HG02623 (cell line): Measurements from ENCODE around the gene ERI3.

Experiments used
- ATAC-seq: cut with Tn5 transposase; IDR thresholded peaks from one replicate; pipeline ENCODE4 v1.9.1; 2021; ENCODE audit warnings: moderate library complexity; ENCODE audit not compliant: unreplicated experiment

ERI3 gene

GRCh38 chr1:44351289-44351688 is 3.8 kb downstream of the ERI3 start:
- no peak for ATAC-seq

DNA sequence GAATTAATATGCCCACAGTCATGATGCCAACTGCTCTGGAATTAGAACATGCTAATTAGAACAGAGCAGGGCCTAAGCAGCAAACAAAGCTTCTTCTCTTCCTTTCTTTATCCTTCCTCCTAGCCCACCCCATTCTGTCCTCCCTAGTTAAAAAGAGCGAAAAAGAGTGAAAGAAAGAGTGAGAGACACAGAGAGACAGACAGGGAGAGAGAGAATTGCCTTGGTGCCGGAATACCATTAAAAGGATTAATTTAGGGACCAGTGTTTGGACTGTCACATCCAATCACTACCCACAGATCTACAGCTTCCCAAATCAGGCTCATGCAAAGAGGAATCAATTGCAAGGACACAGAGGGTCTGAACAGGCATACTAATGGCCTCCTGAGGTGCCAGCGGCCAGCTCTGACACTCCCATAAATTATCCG is 7.0 kb downstream of the ERI3 start:
- no peak for ATAC-seq

DNA sequence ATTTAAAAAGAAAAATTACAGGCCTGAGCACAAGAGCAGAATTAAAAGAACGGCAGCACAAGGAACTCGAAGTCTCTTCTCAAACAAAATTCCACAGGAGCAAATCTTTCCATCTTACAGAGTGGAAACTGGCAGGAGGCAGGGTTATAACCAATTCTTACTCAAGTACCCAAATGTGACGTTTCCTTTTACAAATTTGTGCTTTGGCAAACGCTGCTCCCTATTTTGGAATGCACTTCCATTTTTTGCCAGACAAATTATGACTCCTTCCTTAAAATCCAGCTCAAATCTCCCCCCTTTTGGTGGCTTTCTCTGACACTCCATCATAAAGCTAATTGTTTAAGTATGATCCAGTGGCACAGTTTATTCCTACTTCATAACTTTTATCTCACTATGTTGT is 7.8 kb downstream of the ERI3 start:
- no peak for ATAC-seq

- ATAC-seq, result no peak
Measured at GRCh38 chr1:44346878-44347277, 8.2 kb downstream of the ERI3 start.

DNA sequence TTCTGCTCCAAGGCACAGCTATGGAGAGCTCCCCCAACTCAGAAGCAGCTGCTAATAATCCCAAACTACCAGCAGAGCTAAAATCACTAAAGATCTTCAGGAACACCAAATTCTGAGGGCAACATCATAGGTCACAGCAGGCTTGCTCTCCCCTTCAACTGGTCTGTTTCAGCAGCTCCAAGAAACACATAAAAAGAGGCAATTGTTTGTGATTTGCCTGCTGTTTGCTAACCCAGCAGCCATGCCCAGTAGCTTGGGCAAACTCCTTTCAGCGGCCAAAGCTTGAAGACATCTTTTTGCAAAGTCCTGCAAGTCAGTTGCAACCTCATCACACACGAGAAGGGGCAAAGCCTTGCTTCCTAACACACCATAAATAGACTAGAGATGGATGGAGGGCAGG is 8.9 kb downstream of the ERI3 start:
- no peak for ATAC-seq

DNA sequence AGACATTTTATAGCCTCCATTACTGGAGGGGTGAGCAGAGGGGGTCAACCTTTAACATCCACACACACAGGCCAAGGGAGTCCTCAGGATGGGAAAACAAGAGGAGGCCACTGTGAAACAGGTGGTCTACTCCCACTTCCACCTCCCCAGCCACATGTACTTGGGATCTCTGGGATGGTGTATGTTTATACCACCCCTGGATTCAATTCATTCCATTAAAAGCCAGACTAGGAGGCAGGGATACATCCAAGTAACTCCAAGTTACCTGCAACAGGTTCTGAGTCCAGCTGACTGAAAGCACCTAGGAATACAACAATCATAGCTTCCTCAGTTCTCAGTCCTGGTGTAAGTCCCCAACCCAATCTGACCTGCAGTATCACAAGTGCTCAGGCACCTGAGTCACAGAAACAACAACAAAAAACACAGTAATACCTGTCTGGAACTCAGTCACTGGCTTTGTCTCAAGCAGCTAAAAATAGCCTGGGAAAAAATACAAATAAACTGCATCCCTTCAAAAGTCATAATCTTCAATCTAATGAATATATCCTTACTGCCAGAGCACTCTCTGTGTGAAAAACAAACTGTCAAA is 9.8 kb downstream of the ERI3 start:
- no peak for ATAC-seq

- ATAC-seq, result no peak
Measured at GRCh38 chr1:44339731-44340130, 15.3 kb downstream of the ERI3 start.

- ATAC-seq, result no peak
Measured at GRCh38 chr1:44338136-44338535, 16.9 kb downstream of the ERI3 start.

DNA sequence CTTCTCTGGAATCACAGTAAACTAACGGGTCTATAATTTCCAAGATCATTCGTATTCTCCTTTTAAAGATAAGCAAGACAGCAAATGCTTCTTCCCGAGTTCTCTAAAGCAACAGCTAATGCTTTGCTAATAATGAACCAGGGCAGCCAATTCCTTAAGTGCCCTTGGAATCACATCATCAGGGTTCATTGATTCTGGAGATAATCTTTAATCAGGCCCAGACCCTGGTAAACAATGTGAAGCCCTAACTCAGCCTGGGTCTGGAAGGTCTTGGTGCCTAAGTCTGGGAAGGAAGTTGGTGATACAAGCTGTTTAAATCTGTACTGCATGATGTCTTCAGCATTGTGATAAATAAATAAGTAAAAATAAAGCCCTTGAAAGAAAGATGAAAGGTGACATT is 18.4 kb downstream of the ERI3 start:
- no peak for ATAC-seq

DNA sequence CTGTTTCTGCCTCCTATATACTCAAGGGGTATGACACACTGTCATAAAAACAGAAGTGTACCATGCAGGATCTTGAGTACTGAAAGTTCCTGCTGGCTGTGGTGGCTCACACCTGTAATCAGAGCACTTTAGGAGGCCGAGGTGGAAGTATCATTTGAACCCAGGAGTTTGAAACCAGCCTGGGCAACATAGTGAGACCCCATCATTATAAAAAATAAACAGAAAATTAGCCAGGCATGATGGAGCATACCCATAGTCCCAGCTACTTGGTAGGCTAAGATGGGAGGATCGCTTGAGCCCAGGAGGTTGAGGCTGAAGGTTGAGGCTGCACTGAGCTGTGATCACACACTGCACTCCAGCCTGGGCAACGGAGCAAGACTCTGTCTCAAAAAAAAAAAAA is 20.1 kb downstream of the ERI3 start:
- ATAC-seq, result no peak

DNA sequence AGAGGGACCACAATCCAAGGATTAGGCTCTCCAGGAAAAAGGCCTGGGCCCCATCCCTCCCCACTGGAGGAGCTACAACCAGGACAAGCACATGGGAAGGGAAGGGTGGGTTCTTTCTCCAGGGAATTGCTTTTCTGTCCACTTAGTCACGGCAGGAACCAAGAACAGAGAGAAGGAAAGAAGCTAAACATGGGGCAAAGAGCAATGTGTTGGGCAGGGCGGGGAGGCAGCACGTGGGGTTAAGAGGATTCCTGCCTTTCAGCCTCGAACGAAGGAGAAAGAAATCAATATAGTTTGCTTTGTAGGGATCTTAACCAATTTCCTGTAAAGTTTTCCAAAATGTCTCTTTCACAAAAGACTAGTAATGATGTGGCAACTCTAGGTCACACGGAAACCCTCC is 21.7 kb downstream of the ERI3 start:
- no peak for ATAC-seq

GRCh38 chr1:44332505-44332904 is 22.6 kb downstream of the ERI3 start:
- ATAC-seq, result no peak

GRCh38 chr1:44330935-44331334 is 24.1 kb downstream of the ERI3 start:
- no peak for ATAC-seq

GRCh38 chr1:44328671-44329416 is 26.2 kb downstream of the ERI3 start:
- no peak for ATAC-seq

GRCh38 chr1:44327679-44328491 is 27.2 kb downstream of the ERI3 start:
- ATAC-seq, result no peak

DNA sequence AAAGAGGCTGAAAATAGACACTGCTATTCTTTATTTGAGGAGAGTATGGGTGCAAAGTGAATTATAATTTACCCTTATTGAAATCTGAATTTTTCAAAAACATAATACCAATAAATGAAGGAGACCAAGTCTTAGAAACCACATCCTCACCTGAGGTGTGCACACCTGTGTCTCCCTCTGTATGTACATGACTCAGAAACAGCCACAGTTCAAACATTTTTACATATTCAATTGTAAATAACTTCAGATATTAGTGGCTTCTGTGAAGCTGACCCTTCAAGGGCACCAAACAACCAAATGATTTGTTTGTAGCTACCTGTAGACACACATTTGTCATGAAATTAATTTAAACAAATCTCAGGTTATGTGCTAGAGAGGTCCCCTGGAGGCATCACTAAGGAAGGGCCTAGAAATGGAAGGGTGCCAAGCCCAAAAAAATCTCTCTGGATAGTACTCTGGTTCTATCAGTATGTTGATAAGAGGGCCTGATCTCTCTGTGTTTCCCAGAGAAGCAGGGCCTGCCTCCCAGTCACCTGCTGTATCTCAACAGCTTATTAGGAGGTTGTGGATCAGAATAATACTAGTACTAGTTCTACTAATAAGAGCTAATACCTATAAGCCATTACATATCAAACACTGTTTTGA is 28.1 kb downstream of the ERI3 start:
- ATAC-seq, result no peak

GRCh38 chr1:44326024-44326701 is 28.9 kb downstream of the ERI3 start:
- no peak for ATAC-seq

GRCh38 chr1:44323947-44324346 is 31.1 kb downstream of the ERI3 start:
- ATAC-seq, result no peak

GRCh38 chr1:44322367-44322766 is 32.7 kb downstream of the ERI3 start:
- ATAC-seq, result no peak

GRCh38 chr1:44321466-44321865 is 33.6 kb downstream of the ERI3 start:
- ATAC-seq, result no peak
